GM12872 (cell line): ENCODE data around the gene NEGR1.

Experiments
- TF ChIP-seq, protein P1 (sequence below): IDR thresholded peaks from 3 replicates; pipeline ENCODE4 v1.5.1; 2011; ENCODE audit warnings: low read depth, mild to moderate bottlenecking, low read length, moderate library complexity; ENCODE audit not compliant: insufficient read depth

Gene NEGR1

DNA sequence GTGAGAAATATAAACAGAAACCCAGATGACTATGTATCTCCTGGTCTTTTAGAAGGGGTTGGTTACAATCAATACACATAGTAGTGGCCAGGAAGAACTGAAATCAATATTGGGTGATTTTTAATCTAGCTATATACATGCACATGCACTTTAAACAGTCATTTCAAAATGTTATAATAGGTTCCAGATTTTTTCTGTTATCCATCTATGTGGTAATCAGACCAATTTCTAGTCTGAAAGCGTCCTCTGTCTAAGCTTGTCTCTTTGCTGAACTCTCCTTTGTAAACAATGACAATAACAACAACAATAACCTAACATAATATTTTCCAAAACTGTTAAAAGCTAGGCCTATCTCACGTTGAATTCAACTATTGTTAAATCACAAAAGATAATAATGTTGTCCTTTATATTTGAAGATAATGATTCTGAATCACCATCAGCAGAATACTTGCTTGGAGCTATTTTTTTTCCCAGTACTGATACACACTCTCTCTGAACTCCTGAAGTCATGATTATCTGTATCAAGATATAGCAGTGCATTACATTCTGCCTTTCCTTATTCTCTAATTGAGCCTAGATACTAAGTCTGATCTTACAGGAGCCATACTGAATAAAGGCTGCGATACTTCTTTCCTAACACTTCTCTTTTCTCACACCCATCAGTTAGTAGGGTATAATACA is 704.7 kb downstream of the NEGR1 start:
- TF ChIP-seq, protein P1, sequence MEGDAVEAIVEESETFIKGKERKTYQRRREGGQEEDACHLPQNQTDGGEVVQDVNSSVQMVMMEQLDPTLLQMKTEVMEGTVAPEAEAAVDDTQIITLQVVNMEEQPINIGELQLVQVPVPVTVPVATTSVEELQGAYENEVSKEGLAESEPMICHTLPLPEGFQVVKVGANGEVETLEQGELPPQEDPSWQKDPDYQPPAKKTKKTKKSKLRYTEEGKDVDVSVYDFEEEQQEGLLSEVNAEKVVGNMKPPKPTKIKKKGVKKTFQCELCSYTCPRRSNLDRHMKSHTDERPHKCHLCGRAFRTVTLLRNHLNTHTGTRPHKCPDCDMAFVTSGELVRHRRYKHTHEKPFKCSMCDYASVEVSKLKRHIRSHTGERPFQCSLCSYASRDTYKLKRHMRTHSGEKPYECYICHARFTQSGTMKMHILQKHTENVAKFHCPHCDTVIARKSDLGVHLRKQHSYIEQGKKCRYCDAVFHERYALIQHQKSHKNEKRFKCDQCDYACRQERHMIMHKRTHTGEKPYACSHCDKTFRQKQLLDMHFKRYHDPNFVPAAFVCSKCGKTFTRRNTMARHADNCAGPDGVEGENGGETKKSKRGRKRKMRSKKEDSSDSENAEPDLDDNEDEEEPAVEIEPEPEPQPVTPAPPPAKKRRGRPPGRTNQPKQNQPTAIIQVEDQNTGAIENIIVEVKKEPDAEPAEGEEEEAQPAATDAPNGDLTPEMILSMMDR: no peak

GRCh38 chr1:71572038-71572437 is 710.3 kb downstream of the NEGR1 start:
- TF ChIP-seq, protein P1: no peak

GRCh38 chr1:71566413-71566812 is 715.9 kb downstream of the NEGR1 start:
- TF ChIP-seq, protein P1: no peak

DNA sequence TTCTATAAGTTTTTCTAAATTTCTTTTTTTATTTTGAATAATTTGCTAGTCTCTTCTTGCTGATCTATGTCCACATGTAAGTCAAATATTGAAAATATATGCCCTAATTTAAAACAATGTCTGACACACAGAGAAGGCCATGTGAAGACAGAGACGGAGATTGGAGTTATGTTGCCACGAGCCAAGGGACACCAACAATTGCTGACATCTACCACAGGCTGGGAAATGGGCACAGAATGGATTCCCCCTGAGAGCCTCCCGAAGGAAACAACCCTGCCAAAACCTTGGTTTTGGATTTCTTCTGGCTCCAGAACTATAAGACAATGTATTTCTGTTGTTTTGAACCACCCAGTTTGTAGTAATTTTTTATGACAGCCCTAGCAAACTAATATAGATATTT is 716.5 kb downstream of the NEGR1 start:
- TF ChIP-seq, protein P1: no peak

DNA sequence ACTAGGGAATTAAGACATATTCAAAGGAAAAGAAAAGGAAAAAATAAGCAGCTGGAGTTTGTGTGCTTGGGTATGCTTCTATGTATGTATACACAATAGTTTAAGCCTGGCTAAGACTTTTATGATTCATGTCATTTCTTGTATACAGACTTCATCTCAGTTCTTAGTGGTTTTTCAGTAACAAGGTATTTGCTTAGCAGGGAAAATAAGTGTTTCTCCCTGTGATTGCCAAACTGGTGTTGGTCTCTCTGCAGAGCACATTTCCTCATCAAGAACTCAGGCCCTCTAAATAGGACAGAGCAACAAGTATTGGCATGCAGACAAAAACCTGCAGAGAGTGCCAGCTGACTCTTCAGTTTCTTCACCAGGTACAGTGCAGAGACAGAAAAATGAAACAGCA is 717.1 kb downstream of the NEGR1 start:
- TF ChIP-seq, protein P1: no peak

GRCh38 chr1:71562298-71562697 is 720.0 kb downstream of the NEGR1 start:
- TF ChIP-seq, protein P1: no peak

GRCh38 chr1:71561729-71562128 is 720.6 kb downstream of the NEGR1 start:
- TF ChIP-seq, protein P1: no peak
